Measurements from ENCODE around the gene NUP188.

NUP188 gene

GRCh38 chr9:128992995-128993394, 45.5 kb downstream of the NUP188 start:
- DNase-seq = no peak
- Histone ChIP-seq H3K4me3 (no peak overlapping the region), H3K36me3 (peaks cover 39 to 97% (median 69%) of the 10 kb centered on the region in 3 donors), H3K9me3 (no peaks in the 10 kb centered on the region), H3K27ac (no peak overlapping the region), H3K4me1 (peaks cover 0 to under 1% (median 0%) of the 10 kb centered on the region in 4 donors), H3K27me3 (no peaks in the 10 kb centered on the region)
- TF ChIP-seq CTCF (IDR thresholded peaks at IDR 0.05) = no peak
- intact Hi-C loops (cut with DNase I; ENCODE audit: low total_unique reads) = no loop called here

DNA sequence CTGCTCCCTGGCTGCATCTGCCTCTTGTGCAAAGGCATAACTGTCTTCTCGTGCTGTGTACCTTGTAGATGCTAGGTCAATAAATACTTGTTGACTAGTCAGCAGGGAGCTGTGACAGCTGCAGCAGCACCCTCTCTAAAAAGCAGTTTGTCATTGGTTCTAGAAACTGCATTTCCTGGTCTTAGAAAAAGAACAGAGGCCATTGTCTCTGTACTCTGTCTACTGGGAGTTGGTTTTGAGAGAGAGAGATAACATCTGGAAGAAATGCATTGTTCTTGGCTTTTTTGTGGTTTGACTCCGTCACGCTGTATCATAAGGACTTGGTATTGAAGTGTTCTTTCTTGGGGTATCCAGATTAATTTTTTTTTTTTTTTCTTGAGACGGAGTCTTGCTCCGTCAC, 48.3 kb downstream of the NUP188 start:
- peaks cover 57 to 100% (median 84%) of the 10 kb centered on the region in 3 donors for H3K36me3 ChIP-seq
- no peaks in the 10 kb centered on the region for H3K9me3 ChIP-seq
- peak in 1 of 2 donors; percentile 4 for DNase-seq
- H3K4me3 ChIP-seq = no peak overlapping the region
- H3K4me1 ChIP-seq = no peaks in the 10 kb centered on the region
- no peak for TF ChIP-seq CTCF (IDR thresholded peaks at IDR 0.05)
- no peak overlapping the region for H3K27ac ChIP-seq
- no peaks in the 10 kb centered on the region for H3K27me3 ChIP-seq
- intact Hi-C loops (cut with DNase I; ENCODE audit: low total_unique reads) = no loop called here

DNA sequence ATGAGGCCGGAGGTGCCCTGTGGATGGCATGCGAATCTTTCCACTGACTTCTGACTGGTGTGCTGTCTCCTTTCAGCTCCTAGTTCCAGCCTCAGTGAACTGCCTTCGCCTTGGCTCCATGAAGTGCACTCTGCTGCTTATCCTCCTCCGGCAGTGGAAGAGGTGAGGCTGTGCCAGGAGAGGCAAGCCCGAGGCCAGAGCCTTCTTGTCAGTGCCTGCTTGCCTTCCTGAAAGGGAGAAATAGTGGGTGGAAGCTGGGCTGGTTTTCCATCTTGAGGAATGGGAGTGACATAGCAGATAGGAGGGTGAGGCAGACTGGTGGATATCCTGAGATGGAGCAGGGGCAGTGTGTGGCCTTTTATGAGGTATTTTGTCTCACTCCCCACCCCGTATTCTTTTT, 51.0 kb downstream of the NUP188 start:
- Histone ChIP-seq H3K27me3 (no peaks in the 10 kb centered on the region), H3K36me3 (peaks cover 69 to 100% (median 97%) of the 10 kb centered on the region in 3 donors)
- intact Hi-C loops (cut with DNase I; ENCODE audit: low total_unique reads) = no loop called here

DNA sequence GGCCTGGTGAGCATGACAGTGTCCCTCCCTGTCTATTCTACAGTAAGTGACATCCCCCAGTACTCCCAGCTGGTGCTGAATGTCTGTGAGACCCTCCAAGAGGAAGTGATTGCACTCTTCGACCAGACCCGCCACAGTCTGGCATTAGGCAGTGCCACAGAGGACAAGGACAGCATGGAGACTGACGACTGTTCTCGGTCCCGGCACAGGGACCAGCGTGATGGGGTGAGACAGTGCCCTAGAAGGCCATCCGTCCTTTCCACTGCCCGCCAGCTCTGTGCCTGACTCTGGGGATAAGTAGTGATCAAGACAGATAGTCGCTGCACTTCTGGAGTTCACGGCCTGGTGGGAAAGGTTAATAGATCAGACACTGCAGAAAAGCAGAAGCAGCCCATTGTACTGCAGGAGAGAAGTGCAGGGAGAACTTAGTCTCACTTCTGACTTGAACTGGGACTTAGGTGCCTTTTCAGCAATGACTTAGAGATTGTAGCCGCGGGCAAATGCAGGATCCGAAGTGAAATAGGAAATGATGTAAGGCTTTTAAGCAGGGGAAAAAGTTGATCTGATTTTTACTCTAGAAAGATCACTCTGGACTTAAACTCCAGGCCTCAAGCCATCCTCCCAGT, 52.2 kb downstream of the NUP188 start:
- peaks cover 62 to 99% (median 90%) of the 10 kb centered on the region in 3 donors for H3K36me3 ChIP-seq
- peak in 1 of 2 donors; percentile 63 for DNase-seq
- TF ChIP-seq CTCF (IDR thresholded peaks at IDR 0.05) = no peak
- no peaks in the 10 kb centered on the region for H3K27me3 ChIP-seq
- no peaks in the 10 kb centered on the region for H3K4me1 ChIP-seq
- H3K27ac ChIP-seq = no peak overlapping the region
- H3K4me3 ChIP-seq = no peak overlapping the region
- intact Hi-C loops (cut with DNase I; ENCODE audit: low total_unique reads) = no loop called here
- H3K9me3 ChIP-seq = no peaks in the 10 kb centered on the region

More for the DNA sequence above, 51.0 kb downstream of the NUP188 start:
- no peaks in the 10 kb centered on the region for H3K9me3 ChIP-seq
- DNase-seq = no peak
- H3K4me1 ChIP-seq = no peaks in the 10 kb centered on the region
- no peak overlapping the region for H3K27ac ChIP-seq
- TF ChIP-seq CTCF (IDR thresholded peaks at IDR 0.05) = no peak
- no peak overlapping the region for H3K4me3 ChIP-seq

GRCh38 chr9:129001504-129002325, 54.2 kb downstream of the NUP188 start:
- Histone ChIP-seq H3K36me3 (peaks cover 51 to 98% (median 81%) of the 10 kb centered on the region in 3 donors), H3K9me3 (no peaks in the 10 kb centered on the region), H3K27ac (no peak overlapping the region), H3K27me3 (no peaks in the 10 kb centered on the region), H3K4me3 (no peak overlapping the region), H3K4me1 (peaks cover 0 to 9% (median 4%) of the 10 kb centered on the region in 4 donors)
- intact Hi-C loops (cut with DNase I; ENCODE audit: low total_unique reads) = no loop called here
- TF ChIP-seq CTCF (IDR thresholded peaks at IDR 0.05) = no peak
- DNase-seq = peak in 1 of 2 donors; percentile 24
